ENCODE results near the gene FANCI. TPM values are rescaled to one million over a fixed set of nuclear protein-coding genes. Genes with fewer than 3 reads are reported as not detected.
A peak's percentile ranks its signal among the peaks of the same experiment; 100 is the strongest.

FANCI gene
- total and polyA plus RNA-seq, 2 of the 13 experiments (the other 11 are each of a cell fraction or from before 2014, with no cell fraction given): 15.7 to 68.8 TPM

GRCh38 chr15:89361451-89362202, 117.8 kb downstream of the FANCI start (continued):
- TF ChIP-seq SRY (CRISPR knock-in tag; IDR thresholded peaks at IDR 0.05) (peak; percentile 86), HDAC2 (CRISPR knock-in tag; IDR thresholded peaks at IDR 0.05) (peak; percentile 73; the same call in 1 of the 2 replicates), ZFX (CRISPR knock-in tag; IDR thresholded peaks at IDR 0.05; ENCODE audit: low read depth) (0 out of 2 replicates have a peak, but pooled peaks have one; percentile 21), PBX2 (CRISPR knock-in tag; IDR thresholded peaks at IDR 0.05) (no peak), ZFP37 (CRISPR knock-in tag; IDR thresholded peaks at IDR 0.05; ENCODE audit: borderline replicate concordance) (peak; percentile 91), ZSCAN21 (CRISPR knock-in tag; IDR thresholded peaks at IDR 0.05; ENCODE audit: borderline replicate concordance) (peak; percentile 92), KDM4B (CRISPR knock-in tag; IDR thresholded peaks at IDR 0.05) (peak; percentile 82; the same call in 1 of the 2 replicates), CENPT (CRISPR knock-in tag; IDR thresholded peaks at IDR 0.05; ENCODE audit: low read depth) (peak; percentile 82; the same call in 1 of the 2 replicates), ZBTB37 (CRISPR knock-in tag; IDR thresholded peaks at IDR 0.05) (no peak), ZNF292 (CRISPR knock-in tag; IDR thresholded peaks at IDR 0.05; ENCODE audit: borderline replicate concordance, low read depth) (no peak), MTA3 (CRISPR knock-in tag; IDR thresholded peaks at IDR 0.05) (peak; percentile 88; the same call in 1 of the 2 replicates), ZNF644 (CRISPR knock-in tag; IDR thresholded peaks at IDR 0.05; ENCODE audit: low read depth) (peak; percentile 61; the same call in 1 of the 2 replicates), TEAD2 (CRISPR knock-in tag; IDR thresholded peaks at IDR 0.05) (peak; percentile 85; the same call in 1 of the 2 replicates), MEIS1 (CRISPR knock-in tag; IDR thresholded peaks at IDR 0.05; ENCODE audit: borderline replicate concordance) (no peak), ARID2 (CRISPR knock-in tag; IDR thresholded peaks at IDR 0.05; ENCODE audit: borderline replicate concordance) (no peak), SMAD3 (CRISPR knock-in tag; IDR thresholded peaks at IDR 0.05) (peak; percentile 89), ZNF256 (CRISPR knock-in tag; conservative IDR thresholded peaks at IDR 0.05) (peak; percentile 90), ZFP36 (IDR thresholded peaks at IDR 0.05; ENCODE audit: borderline replicate concordance, low read depth, low read length, partially characterized antibody) (no peak), HOXA3 (CRISPR knock-in tag; IDR thresholded peaks at IDR 0.05) (peak; percentile 55; the same call in 1 of the 2 replicates), FOXA3 (CRISPR knock-in tag; IDR thresholded peaks at IDR 0.05) (0 out of 2 replicates have a peak, but pooled peaks have one; percentile 41), MED1 (CRISPR knock-in tag; IDR thresholded peaks at IDR 0.05) (peak; percentile 60; the same call in 1 of the 2 replicates), ZNF263 (CRISPR knock-in tag; IDR thresholded peaks at IDR 0.05) (peak; percentile 59), ZNF160 (CRISPR knock-in tag; IDR thresholded peaks at IDR 0.05) (peak; percentile 64; the same call in 1 of the 2 replicates), HNRNPL (IDR thresholded peaks at IDR 0.05; ENCODE audit: low read depth, low read length) (0 out of 2 replicates have a peak, but pooled peaks have one; percentile 50), ZSCAN9 (CRISPR knock-in tag; IDR thresholded peaks at IDR 0.05; ENCODE audit: borderline replicate concordance) (peak; percentile 96), ZNF280B (CRISPR knock-in tag; IDR thresholded peaks at IDR 0.05; ENCODE audit: borderline replicate concordance) (0 out of 2 replicates have a peak, but pooled peaks have one; percentile 26), MTF1 (CRISPR knock-in tag; IDR thresholded peaks at IDR 0.05) (peak; percentile 79)

Measured in HepG2 (cell line).